Liver (tissue), 9 donors: ENCODE data around the gene SLC5A1. TPM values are rescaled to one million over a fixed set of nuclear protein-coding genes. Genes with fewer than 3 reads are reported as not detected.

Experiments
- DNase-seq: peaks from one replicate; pipeline ENCODE4 v3.0.0-alpha.2; 2017; ENCODE audit warnings: low spot score
- H3K27ac ChIP-seq, 2 donors: one replicate each; pipeline ENCODE4 v1.7.0; 2013; ENCODE audit warnings: inconsistent platforms in 2 of 2, low read length in 2 of 2, control low read depth in 1 of 2, low read depth in 1 of 2, mild to moderate bottlenecking in 1 of 2
- H3K27me3 ChIP-seq, 4 donors: one replicate each; pipeline versions ENCODE4 v1.6.1 to v1.7.0; 2013; ENCODE audit warnings: low read length in 3 of 4, inconsistent platforms in 1 of 4, mild to moderate bottlenecking in 1 of 4, moderate library complexity in 1 of 4; ENCODE audit not compliant: control insufficient read depth in 4 of 4, insufficient read depth in 4 of 4
- H3K36me3 ChIP-seq, 4 donors: one replicate each; pipeline versions ENCODE4 v1.6.1 to v1.7.0; 2013; ENCODE audit warnings: low read length in 3 of 4, mild to moderate bottlenecking in 3 of 4, low read depth in 1 of 4, moderate library complexity in 1 of 4; ENCODE audit not compliant: control insufficient read depth in 4 of 4, insufficient read depth in 3 of 4
- H3K4me1 ChIP-seq, 4 donors: one replicate each; pipeline versions ENCODE4 v1.6.1 to v1.7.0; 2013; ENCODE audit warnings: low read length in 3 of 4, mild to moderate bottlenecking in 3 of 4, moderate library complexity in 1 of 4; ENCODE audit not compliant: control insufficient read depth in 4 of 4, insufficient read depth in 4 of 4
- H3K4me3 ChIP-seq, 3 donors: one replicate each; pipeline versions ENCODE4 v1.6.1 to v1.7.0; 2013; ENCODE audit warnings: low read length in 3 of 3, control low read depth in 1 of 3, low read depth in 1 of 3, mild to moderate bottlenecking in 1 of 3
- H3K9ac ChIP-seq, 2 donors: one replicate each; pipeline ENCODE4 v1.7.0; 2013; ENCODE audit warnings: low read length in 2 of 2, mild to moderate bottlenecking in 2 of 2, moderate library complexity in 2 of 2, control low read depth in 1 of 2, low read depth in 1 of 2
- H3K9me3 ChIP-seq, 4 donors: one replicate each; pipeline versions ENCODE4 v1.6.1 to v1.7.0; 2013; ENCODE audit warnings: low read length in 3 of 4; ENCODE audit not compliant: control insufficient read depth in 4 of 4
- ATF3 ChIP-seq: IDR thresholded peaks from 2 replicates; pipeline ENCODE4 v1.6.1; 2016; ENCODE audit warnings: antibody characterized with exemption
- CTCF ChIP-seq: fragments of 150-350 bp; IDR thresholded peaks from 2 replicates; pipeline ENCODE4 v1.5.1; 2017; ENCODE audit warnings: improper control_type of control experiment, low read depth, low read length; ENCODE audit not compliant: missing input control
- EGR1 ChIP-seq, 2 donors: IDR thresholded peaks; 2 replicates each; pipeline ENCODE4 v1.6.1; 2016 to 2018; ENCODE audit warnings: antibody characterized with exemption in 2 of 2, low read depth in 2 of 2
- FOXA1 ChIP-seq: IDR thresholded peaks from 2 replicates; pipeline ENCODE4 v1.6.1; 2016; ENCODE audit warnings: antibody characterized with exemption
- FOXA2 ChIP-seq: IDR thresholded peaks from 2 replicates; pipeline ENCODE4 v1.6.1; 2016; ENCODE audit warnings: antibody characterized with exemption
- GABPA ChIP-seq, 2 donors: IDR thresholded peaks in 1 of 2; conservative IDR thresholded peaks in 1 of 2; 2 replicates each; pipeline ENCODE4 v1.6.1; 2016; ENCODE audit warnings: antibody characterized with exemption in 2 of 2, mild to moderate bottlenecking in 1 of 2, moderate library complexity in 1 of 2
- HNF4A ChIP-seq, 2 donors: conservative IDR thresholded peaks; 2 replicates each; pipeline ENCODE4 v1.6.1; 2016; ENCODE audit warnings: antibody characterized with exemption in 2 of 2, mild to moderate bottlenecking in 2 of 2
- HNF4G ChIP-seq: IDR thresholded peaks from 2 replicates; pipeline ENCODE4 v1.6.1; 2016; ENCODE audit warnings: antibody characterized with exemption
- JUND ChIP-seq, 2 donors: IDR thresholded peaks; 2 replicates each; pipeline ENCODE4 v1.6.1; 2016; ENCODE audit warnings: antibody characterized with exemption in 2 of 2
- NR2F2 ChIP-seq: IDR thresholded peaks from 2 replicates; pipeline ENCODE4 v1.6.1; 2016; ENCODE audit warnings: antibody characterized with exemption
- RAD21 ChIP-seq, 2 donors: IDR thresholded peaks; 2 replicates each; pipeline ENCODE4 v1.6.1; 2016; ENCODE audit warnings: antibody characterized with exemption in 2 of 2, mild to moderate bottlenecking in 2 of 2
- RXRA ChIP-seq, 2 donors: IDR thresholded peaks; 2 replicates each; pipeline ENCODE4 v1.6.1; 2017 to 2018; ENCODE audit warnings: antibody characterized with exemption in 2 of 2, mild to moderate bottlenecking in 1 of 2
- SP1 ChIP-seq: IDR thresholded peaks from 2 replicates; pipeline ENCODE4 v1.6.1; 2018; ENCODE audit warnings: antibody characterized with exemption, mild to moderate bottlenecking
- TAF1 ChIP-seq: conservative IDR thresholded peaks from 2 replicates; pipeline ENCODE4 v1.6.1; 2016; ENCODE audit warnings: antibody characterized with exemption, mild to moderate bottlenecking
- YY1 ChIP-seq: IDR thresholded peaks from 2 replicates; pipeline ENCODE4 v1.6.1; 2016; ENCODE audit warnings: antibody characterized with exemption, mild to moderate bottlenecking
- WGBS: extraction: QIAGEN DNeasy Blood & Tissue Kit; methylation state at CpG from one replicate; pipeline ENCODE4 v1.1.7; 2013; 5-methylcytosine and 5-hydroxymethylcytosine counted together
- polyA plus RNA-seq, 2 donors: library from polyadenylated mRNA; stranded (reverse) in 1 of 2; unstranded in 1 of 2; fragments of 200-250 nt in 1 of 2; fragments of >200 nt in 1 of 2; fragmentation: Nextera tagmentation in 1 of 2; extraction: Ambion mirVana in 1 of 2; gene quantifications; one replicate each; pipeline versions ENCODE4 v1.2.1 to v1.2.3, GENCODE V29; 2013 to 2015
- total RNA-seq, 2 donors: library from RNA; depleted of rRNA; stranded (reverse); fragments of >200 nt; gene quantifications; one replicate each; pipeline ENCODE4 v1.2.3, GENCODE V29; 2014
- TF ChIP-seq, protein P1 (sequence below): IDR thresholded peaks from 2 replicates; pipeline ENCODE4 v1.6.1; 2016; ENCODE audit warnings: antibody characterized with exemption
- TF ChIP-seq, protein P2 (sequence below): IDR thresholded peaks from 2 replicates; pipeline ENCODE4 v1.6.1; 2016; ENCODE audit warnings: antibody characterized with exemption
- TF ChIP-seq, protein P3 (sequence below): IDR thresholded peaks from 2 replicates; pipeline ENCODE4 v1.6.1; 2016; ENCODE audit warnings: antibody characterized with exemption, mild to moderate bottlenecking
- donor health status: healthy.
- donor health status: healthy.
- donor health status: healthy.
- donor health status: healthy.
- donor health status: healthy.

The SLC5A1 gene
- total and polyA plus RNA-seq, 4 donors = under 0.01 to 6.4 (median 2.5) TPM

GRCh38 chr22:32044477-32044876 lies 1.4 kb downstream of the SLC5A1 start:
- Histone ChIP-seq H3K36me3 (no peaks in the 10 kb centered on the region), H3K27me3 (peaks cover 0 to 3% (median 0%) of the 10 kb centered on the region in 4 donors), H3K9me3 (no peaks in the 10 kb centered on the region), H3K4me3 (no peak overlapping the region), H3K9ac (no peak overlapping the region), H3K4me1 (no peaks in the 10 kb centered on the region), H3K27ac (no peak overlapping the region)
- no peak for DNase-seq
- TF ChIP-seq HNF4G = no peak
- no peak for TF ChIP-seq RXRA (IDR thresholded peaks at IDR 0.05)
- TF ChIP-seq TAF1 = no peak
- no peak for TF ChIP-seq HNF4A (conservative IDR thresholded peaks at IDR 0.05)
- no peak for TF ChIP-seq SP1
- TF ChIP-seq CTCF = no peak
- TF ChIP-seq FOXA2 = no peak
- no peak for TF ChIP-seq NR2F2
- TF ChIP-seq YY1 = no peak
- TF ChIP-seq, protein P1, sequence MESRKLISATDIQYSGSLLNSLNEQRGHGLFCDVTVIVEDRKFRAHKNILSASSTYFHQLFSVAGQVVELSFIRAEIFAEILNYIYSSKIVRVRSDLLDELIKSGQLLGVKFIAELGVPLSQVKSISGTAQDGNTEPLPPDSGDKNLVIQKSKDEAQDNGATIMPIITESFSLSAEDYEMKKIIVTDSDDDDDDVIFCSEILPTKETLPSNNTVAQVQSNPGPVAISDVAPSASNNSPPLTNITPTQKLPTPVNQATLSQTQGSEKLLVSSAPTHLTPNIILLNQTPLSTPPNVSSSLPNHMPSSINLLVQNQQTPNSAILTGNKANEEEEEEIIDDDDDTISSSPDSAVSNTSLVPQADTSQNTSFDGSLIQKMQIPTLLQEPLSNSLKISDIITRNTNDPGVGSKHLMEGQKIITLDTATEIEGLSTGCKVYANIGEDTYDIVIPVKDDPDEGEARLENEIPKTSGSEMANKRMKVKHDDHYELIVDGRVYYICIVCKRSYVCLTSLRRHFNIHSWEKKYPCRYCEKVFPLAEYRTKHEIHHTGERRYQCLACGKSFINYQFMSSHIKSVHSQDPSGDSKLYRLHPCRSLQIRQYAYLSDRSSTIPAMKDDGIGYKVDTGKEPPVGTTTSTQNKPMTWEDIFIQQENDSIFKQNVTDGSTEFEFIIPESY = no peak
- TF ChIP-seq FOXA1 = no peak
- TF ChIP-seq GABPA (IDR thresholded peaks at IDR 0.05 in 1 of 2, conservative IDR thresholded peaks at IDR 0.05 in 1 of 2) = no peak
- no peak for TF ChIP-seq ATF3
- no peak for TF ChIP-seq EGR1 (IDR thresholded peaks at IDR 0.05; ENCODE audit: low read depth in 2 of 2)
- TF ChIP-seq, protein P2, sequence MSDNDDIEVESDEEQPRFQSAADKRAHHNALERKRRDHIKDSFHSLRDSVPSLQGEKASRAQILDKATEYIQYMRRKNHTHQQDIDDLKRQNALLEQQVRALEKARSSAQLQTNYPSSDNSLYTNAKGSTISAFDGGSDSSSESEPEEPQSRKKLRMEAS = no peak
- no peak for TF ChIP-seq JUND (IDR thresholded peaks at IDR 0.05)
- no peak for TF ChIP-seq RAD21 (IDR thresholded peaks at IDR 0.05)
- TF ChIP-seq, protein P3, sequence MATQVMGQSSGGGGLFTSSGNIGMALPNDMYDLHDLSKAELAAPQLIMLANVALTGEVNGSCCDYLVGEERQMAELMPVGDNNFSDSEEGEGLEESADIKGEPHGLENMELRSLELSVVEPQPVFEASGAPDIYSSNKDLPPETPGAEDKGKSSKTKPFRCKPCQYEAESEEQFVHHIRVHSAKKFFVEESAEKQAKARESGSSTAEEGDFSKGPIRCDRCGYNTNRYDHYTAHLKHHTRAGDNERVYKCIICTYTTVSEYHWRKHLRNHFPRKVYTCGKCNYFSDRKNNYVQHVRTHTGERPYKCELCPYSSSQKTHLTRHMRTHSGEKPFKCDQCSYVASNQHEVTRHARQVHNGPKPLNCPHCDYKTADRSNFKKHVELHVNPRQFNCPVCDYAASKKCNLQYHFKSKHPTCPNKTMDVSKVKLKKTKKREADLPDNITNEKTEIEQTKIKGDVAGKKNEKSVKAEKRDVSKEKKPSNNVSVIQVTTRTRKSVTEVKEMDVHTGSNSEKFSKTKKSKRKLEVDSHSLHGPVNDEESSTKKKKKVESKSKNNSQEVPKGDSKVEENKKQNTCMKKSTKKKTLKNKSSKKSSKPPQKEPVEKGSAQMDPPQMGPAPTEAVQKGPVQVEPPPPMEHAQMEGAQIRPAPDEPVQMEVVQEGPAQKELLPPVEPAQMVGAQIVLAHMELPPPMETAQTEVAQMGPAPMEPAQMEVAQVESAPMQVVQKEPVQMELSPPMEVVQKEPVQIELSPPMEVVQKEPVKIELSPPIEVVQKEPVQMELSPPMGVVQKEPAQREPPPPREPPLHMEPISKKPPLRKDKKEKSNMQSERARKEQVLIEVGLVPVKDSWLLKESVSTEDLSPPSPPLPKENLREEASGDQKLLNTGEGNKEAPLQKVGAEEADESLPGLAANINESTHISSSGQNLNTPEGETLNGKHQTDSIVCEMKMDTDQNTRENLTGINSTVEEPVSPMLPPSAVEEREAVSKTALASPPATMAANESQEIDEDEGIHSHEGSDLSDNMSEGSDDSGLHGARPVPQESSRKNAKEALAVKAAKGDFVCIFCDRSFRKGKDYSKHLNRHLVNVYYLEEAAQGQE = no peak
- WGBS = 85% methylated on average over 1 of the region's 1 CpG
